ENCODE measurements around the gene MYPN.

- TF ChIP-seq CTCF (IDR thresholded peaks at IDR 0.05) (no peak), POLR2A (IDR thresholded peaks at IDR 0.05) (no peak)
These were observed 75.3 kb downstream of the MYPN start for GRCh38 chr10:68184546-68184945.

Measured in body of pancreas (tissue), 4 donors.